ENCODE data around the gene NUDCD3. TPM values are rescaled to one million over a fixed set of nuclear protein-coding genes. Genes with fewer than 3 reads are reported as not detected.

NUDCD3 gene
- total RNA-seq, 1 donor, result 22.6 TPM

DNA sequence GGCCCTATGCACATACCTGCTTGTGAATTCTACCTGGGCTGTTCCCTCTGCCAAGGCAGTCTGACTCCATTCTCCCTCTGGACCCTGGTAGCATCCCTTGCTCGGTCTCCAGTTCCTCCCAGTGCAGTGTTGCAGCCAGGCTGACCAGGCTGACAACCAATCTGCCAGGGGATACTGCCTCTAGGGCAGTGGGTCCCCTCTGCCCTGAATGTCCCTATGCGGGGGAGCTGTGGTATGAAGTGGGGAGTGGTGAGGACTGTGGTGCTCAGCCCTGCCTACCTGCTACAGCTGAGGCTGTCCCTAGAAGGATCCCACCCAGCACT lies 117.1 kb downstream of the NUDCD3 start:
- Histone ChIP-seq H3K9me3 (ENCODE audit: low read depth, low read length) (no peaks in the 10 kb centered on the region), H3K27me3 (ENCODE audit: insufficient read depth, low read length) (peaks cover 24% of the 10 kb centered on the region), H3K4me3 (ENCODE audit: low read length) (no peak overlapping the region), H3K4me1 (ENCODE audit: insufficient read depth, low read length) (peaks cover 3% of the 10 kb centered on the region)

DNA sequence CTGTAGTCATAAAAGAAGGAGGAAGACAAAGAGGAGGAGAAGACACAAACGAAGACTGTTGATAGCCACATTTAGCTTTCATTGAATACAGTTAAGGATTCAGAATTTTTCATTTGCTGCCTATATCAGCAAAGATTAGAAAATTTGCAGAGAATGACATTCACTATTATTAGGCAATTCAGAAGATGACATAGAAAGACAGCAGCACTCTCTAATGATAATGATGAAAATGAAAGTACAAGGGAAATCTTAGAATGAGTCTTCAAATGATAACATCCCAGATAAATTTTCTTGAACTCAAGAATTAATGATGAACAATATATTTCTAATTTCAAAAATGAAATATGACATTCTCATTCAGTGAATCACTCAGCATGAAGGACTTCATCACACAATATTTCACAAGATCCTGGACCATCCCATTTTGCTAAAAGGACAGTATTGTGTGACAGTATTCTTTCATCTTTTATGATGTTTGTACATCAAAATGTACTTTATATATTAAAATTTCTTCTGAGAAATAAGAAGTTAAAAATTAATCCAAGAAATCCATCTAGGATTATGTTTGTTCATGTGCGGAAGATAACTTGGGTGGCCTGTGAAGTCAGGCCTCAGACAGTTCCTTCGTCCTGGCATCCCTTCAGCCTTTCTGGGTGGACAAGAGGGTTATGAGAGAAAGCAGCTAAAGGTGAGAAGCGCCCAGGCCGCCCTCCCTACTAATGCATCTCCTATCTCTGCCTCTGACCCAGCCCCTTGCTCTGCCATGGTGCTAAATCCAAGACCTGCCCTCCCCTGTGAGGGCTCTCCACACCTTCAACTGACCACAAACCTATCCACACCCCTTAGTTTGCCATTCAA lies 117.7 kb downstream of the NUDCD3 start:
- Histone ChIP-seq H3K4me1 (ENCODE audit: insufficient read depth, low read length) (no peaks in the 10 kb centered on the region), H3K4me3 (ENCODE audit: low read length) (no peak overlapping the region), H3K27me3 (ENCODE audit: insufficient read depth, low read length) (peaks cover 26% of the 10 kb centered on the region), H3K9me3 (ENCODE audit: low read depth, low read length) (no peaks in the 10 kb centered on the region)

DNA sequence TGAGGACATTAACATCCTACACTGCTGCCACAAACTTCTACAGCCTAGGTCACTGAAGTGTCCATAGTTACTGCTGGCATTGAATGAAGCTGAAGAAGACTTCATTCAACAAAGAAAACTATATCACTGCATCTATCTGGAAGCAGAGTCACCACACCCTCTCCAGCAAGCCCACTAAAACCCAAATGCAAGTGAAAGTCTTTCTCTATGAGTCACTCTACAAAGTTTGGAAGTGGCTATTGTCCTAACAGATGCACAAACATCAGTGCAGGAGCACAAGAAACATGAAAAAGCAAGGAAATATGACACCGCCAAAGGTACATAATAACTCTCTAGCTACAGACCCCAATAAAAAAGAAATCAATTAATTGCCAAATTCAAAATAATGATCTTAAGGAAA lies 121.6 kb downstream of the NUDCD3 start:
- Histone ChIP-seq H3K4me1 (ENCODE audit: insufficient read depth, low read length) (no peaks in the 10 kb centered on the region), H3K27me3 (ENCODE audit: insufficient read depth, low read length) (peaks cover 33% of the 10 kb centered on the region), H3K9me3 (ENCODE audit: low read depth, low read length) (no peaks in the 10 kb centered on the region), H3K4me3 (ENCODE audit: low read length) (no peak overlapping the region)

DNA sequence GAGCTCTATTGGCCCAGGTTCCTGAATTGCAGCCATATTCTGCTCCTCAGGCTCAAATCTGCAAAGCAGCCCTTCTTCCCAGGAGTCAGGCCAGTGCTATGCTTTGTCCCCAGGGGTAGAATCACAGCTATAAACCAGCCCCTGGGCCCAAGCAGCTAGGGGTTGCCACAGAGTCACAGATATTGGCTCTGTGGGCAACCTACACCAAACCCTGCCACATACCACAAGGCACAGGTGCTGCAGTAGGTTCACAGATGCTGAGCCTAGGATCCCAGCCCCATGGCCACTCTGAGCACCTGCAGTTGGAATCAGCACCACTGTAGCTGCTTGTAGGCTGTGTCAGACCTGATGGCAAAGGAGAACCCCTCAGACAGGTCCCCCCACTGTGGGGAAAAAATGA lies 122.0 kb downstream of the NUDCD3 start:
- no peaks in the 10 kb centered on the region for H3K4me1 ChIP-seq (ENCODE audit: insufficient read depth, low read length)
- H3K27me3 ChIP-seq (ENCODE audit: insufficient read depth, low read length), result peaks cover 33% of the 10 kb centered on the region
- no peaks in the 10 kb centered on the region for H3K9me3 ChIP-seq (ENCODE audit: low read depth, low read length)
- H3K4me3 ChIP-seq (ENCODE audit: low read length), result no peak overlapping the region

DNA sequence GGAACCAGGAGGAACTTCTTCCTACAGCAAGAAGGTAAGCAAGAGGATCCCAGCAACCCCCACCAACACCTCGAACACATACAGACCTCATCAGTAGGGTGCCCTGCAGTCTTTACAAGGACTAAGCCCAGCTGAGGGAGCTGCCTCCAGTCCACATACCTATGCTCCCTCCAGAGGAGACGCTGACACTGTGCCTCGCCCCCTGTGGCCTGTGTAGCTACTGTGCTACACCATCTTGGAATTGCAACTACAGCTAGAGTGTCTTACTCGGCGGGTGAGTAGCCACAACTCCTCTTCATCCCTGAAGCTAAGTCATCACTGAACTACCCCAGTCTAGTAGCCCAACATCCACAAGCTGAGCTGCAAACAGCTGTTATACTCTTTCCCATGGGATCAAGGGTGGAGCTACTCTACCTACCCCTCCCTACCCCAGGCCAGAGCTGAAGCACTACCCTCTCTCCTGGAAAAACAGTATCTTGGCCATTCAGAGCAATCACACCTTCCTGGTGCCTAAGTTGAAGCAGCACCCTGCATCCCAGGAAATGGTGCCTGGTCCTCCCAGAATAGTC lies 122.9 kb downstream of the NUDCD3 start:
- Histone ChIP-seq H3K27me3 (ENCODE audit: insufficient read depth, low read length) (peaks cover 33% of the 10 kb centered on the region), H3K4me1 (ENCODE audit: insufficient read depth, low read length) (no peaks in the 10 kb centered on the region), H3K4me3 (ENCODE audit: low read length) (no peak overlapping the region), H3K9me3 (ENCODE audit: low read depth, low read length) (no peaks in the 10 kb centered on the region)

DNA sequence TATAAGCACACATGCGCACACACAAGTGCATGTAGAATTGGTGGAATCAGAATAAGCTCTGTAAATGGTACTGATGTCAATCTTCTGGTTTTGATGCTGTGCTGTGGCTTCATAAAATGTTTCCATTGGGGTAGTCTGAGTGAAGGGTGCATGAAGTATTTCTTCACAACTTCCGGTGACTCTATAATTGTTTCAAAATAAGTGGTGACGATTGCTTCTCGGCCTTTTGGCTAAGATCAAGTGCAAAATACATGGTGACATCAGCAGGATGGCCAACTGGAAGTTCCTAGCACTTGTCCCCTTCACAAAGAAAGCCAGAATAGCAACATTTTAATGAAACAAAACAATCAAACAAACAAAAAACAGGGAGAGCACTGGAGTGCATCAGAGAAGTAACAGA lies 123.5 kb downstream of the NUDCD3 start:
- peaks cover 33% of the 10 kb centered on the region for H3K27me3 ChIP-seq (ENCODE audit: insufficient read depth, low read length)
- H3K4me3 ChIP-seq (ENCODE audit: low read length), result no peak overlapping the region
- H3K9me3 ChIP-seq (ENCODE audit: low read depth, low read length), result no peaks in the 10 kb centered on the region
- H3K4me1 ChIP-seq (ENCODE audit: insufficient read depth, low read length), result no peaks in the 10 kb centered on the region

DNA sequence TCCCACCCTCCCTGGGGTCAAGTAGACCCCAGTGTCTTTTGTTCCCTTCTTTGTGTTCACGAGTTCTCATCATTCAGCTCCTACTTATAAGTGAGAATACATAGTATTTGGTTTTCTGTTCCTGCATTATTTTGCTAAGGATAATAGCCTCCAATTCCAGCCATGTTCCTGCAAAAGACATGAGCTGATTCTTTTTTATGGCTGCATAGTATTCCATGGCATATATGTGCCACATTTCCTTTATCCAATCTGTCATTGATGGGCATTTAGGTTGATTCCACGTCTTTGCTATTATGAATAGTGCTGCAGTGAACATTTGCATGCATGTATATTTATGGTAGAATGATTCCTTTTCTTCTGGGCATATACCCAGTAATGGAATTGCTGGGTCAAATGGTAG lies 136.8 kb downstream of the NUDCD3 start:
- no peaks in the 10 kb centered on the region for H3K4me1 ChIP-seq (ENCODE audit: insufficient read depth, low read length)
- no peaks in the 10 kb centered on the region for H3K9me3 ChIP-seq (ENCODE audit: low read depth, low read length)
- H3K27me3 ChIP-seq (ENCODE audit: insufficient read depth, low read length), result peaks cover 4% of the 10 kb centered on the region
- H3K4me3 ChIP-seq (ENCODE audit: low read length), result no peak overlapping the region

DNA sequence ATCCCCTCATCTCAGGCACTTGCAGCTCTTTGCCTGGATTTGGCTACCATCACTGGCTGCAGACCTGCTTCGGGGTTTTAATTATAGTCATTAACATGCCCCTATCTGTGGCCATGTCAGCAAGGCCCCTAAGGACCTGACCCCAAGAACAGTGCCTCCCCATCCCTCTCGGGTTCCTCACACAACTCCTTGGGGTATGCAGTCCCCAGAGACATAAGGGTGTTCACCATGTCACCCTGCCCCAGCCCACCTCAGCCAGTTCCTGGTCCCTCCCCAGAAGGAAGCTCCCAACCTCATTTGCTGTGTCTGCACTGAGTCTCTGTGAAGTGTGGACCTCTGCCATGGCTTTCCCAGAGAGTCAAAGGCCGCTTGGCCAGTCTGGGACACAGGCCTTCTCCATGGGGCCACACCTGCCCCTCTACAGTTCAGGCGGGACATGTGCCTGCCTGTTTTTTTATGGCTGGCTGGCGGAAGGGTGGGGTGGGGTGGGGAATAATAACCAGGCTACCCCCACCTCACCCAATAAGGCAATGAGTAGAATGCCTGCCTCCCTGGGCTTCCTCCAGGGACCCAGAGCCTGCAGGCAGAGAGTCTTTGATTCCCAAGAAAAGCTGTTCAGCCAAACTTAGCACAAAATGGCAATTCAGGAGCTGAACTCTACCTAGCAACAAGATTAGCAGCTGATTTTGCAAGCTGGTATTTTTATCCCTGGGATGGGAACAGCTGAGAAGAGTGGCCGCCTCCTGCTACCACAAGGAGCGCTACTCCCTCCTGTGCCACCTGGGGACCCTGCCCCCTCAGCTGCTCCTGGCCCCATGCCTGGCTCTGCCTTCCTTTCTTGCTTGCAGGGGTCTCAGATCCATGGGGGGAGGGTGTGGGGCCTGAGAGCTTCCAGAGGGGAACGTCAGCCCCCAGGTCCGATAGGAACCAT lies 141.3 kb downstream of the NUDCD3 start:
- H3K9me3 ChIP-seq (ENCODE audit: low read depth, low read length), result no peaks in the 10 kb centered on the region
- H3K4me3 ChIP-seq (ENCODE audit: low read length), result no peak overlapping the region
- peaks cover 8% of the 10 kb centered on the region for H3K27me3 ChIP-seq (ENCODE audit: insufficient read depth, low read length)
- H3K4me1 ChIP-seq (ENCODE audit: insufficient read depth, low read length), result no peaks in the 10 kb centered on the region

DNA sequence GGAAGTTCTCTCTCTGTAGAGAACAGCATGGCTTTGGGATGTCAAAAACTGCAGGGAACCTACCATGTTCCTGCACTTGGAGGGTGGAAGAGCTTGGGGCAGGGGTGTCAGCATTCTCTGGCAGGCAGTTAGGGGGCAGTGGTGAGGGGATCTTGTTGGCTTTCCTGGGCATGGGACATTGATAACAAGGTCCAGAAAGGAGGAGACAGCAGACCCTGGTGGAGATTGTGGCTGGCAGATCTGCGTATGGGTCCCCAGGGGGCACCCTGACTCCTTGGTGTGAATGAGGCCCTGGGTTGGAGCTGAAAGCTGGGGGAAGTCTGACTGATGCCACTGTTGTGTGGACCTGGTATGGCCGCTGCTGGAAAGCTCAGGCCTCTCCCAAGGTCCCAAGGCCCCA lies 142.2 kb downstream of the NUDCD3 start:
- no peaks in the 10 kb centered on the region for H3K4me1 ChIP-seq (ENCODE audit: insufficient read depth, low read length)
- H3K27me3 ChIP-seq (ENCODE audit: insufficient read depth, low read length), result peaks cover 8% of the 10 kb centered on the region
- no peaks in the 10 kb centered on the region for H3K9me3 ChIP-seq (ENCODE audit: low read depth, low read length)
- H3K4me3 ChIP-seq (ENCODE audit: low read length), result no peak overlapping the region

DNA sequence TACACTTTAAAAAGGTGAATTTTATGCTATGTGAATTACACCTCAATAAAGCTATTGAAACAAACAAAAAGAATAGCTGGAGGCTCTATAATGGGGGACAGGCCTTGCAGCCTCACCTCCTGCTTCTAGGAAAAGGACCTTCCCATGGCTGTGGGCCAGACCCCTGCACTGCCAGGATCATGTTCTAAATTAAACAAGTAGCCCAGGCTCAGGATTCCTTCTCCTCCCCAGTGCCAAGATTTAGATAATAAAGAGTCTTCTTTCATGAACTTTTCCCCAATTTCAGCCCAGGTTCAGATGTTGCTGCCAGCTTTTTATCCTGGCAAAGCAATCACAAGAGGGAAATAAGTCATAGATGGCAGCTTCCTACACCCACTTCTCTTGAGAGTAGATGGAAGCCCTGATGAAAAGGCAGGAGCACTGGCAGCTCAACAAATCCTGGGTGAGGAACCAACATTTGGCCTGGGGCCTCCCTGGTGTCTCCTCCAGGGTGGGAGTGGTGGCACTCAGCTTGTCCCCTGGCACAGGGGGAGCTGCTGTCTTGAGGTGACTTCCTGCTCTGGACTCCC lies 142.8 kb downstream of the NUDCD3 start:
- Histone ChIP-seq H3K4me1 (ENCODE audit: insufficient read depth, low read length) (no peaks in the 10 kb centered on the region), H3K9me3 (ENCODE audit: low read depth, low read length) (no peaks in the 10 kb centered on the region), H3K4me3 (ENCODE audit: low read length) (no peak overlapping the region), H3K27me3 (ENCODE audit: insufficient read depth, low read length) (peaks cover 8% of the 10 kb centered on the region)

DNA sequence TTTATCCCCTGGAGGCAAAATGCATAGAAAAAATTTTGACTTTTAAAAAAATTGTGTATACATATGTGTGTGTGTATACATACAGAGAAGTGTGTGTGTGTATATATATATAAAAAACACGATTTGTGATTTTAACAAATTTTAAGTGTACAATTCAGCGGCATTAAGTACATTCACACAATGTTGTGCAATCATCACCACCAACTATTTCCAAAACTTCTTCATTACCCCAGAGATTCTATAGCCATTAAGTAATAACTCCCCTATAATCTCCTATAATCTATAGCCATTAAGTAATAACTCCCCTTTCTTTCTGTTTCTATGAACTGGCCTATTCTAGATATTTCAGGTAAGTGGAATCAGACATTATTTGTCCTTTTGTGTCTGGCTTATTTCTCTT lies 144.4 kb downstream of the NUDCD3 start:
- Histone ChIP-seq H3K9me3 (ENCODE audit: low read depth, low read length) (no peaks in the 10 kb centered on the region), H3K27me3 (ENCODE audit: insufficient read depth, low read length) (peaks cover 8% of the 10 kb centered on the region), H3K4me1 (ENCODE audit: insufficient read depth, low read length) (no peaks in the 10 kb centered on the region), H3K4me3 (ENCODE audit: low read length) (no peak overlapping the region)

DNA sequence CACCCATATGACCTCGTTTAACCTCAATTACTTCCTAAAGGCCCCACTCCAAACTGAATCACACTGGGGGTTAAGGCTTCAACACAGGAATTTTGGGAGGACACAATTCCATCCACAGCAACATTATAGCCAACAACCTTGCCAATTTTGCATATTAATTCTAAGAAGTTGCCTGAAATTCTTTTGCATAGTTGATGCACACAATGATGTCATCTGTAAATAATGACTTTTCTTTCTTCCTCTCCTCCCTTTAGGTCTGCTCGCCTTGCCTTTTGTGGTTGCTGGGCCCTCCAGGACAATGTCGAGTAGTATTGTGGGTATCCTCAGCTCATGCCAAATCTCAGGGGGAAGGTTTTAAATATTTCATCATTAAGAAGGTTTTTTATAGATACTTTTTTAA lies 149.1 kb downstream of the NUDCD3 start:
- Histone ChIP-seq H3K4me1 (ENCODE audit: insufficient read depth, low read length) (peaks cover 3% of the 10 kb centered on the region), H3K4me3 (ENCODE audit: low read length) (no peak overlapping the region), H3K27me3 (ENCODE audit: insufficient read depth, low read length) (peaks cover 8% of the 10 kb centered on the region), H3K9me3 (ENCODE audit: low read depth, low read length) (peaks cover 7% of the 10 kb centered on the region)

DNA sequence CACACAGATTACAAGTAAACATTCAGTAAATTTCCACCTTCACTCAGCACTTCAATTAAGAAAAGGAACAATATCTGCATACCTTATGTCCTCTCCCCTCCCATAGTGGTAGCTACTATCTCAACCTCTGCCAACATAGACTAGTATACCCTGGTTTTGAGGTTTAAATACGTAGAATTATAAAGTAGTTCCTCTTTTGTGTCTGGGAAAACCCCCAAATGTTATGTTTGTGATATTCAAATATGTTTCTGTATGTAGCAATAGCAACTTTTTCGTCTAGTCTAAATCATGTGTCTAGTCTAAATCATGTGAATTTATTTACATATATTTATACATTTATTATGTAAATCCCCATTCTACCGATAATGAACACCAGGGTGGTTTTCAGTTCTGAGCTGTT lies 151.9 kb downstream of the NUDCD3 start:
- no peak overlapping the region for H3K4me3 ChIP-seq (ENCODE audit: low read length)
- H3K27me3 ChIP-seq (ENCODE audit: insufficient read depth, low read length), result no peaks in the 10 kb centered on the region
- H3K9me3 ChIP-seq (ENCODE audit: low read depth, low read length), result peaks cover 7% of the 10 kb centered on the region
- H3K4me1 ChIP-seq (ENCODE audit: insufficient read depth, low read length), result peaks cover 3% of the 10 kb centered on the region

DNA sequence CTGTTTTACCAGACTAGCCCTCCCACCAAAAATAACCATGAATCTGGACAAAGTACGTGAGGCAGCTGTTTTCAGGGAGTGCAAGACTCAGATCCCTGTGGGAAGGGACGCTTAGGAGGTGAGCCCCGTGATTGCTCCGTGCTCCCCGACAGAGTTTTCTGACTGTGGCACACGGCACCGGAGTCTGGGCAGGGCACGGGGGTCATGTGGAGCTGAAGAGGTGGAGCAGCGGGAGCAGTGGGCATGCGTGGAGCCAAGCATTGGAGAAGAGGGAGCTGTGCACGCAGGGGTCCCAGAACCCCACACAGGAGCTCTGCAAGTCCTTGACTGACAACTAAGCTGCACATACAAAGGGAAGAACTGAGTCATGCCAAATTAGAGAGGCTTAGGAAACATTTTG lies 154.0 kb downstream of the NUDCD3 start:
- Histone ChIP-seq H3K9me3 (ENCODE audit: low read depth, low read length) (peaks cover 7% of the 10 kb centered on the region), H3K4me3 (ENCODE audit: low read length) (no peak overlapping the region)

DNA sequence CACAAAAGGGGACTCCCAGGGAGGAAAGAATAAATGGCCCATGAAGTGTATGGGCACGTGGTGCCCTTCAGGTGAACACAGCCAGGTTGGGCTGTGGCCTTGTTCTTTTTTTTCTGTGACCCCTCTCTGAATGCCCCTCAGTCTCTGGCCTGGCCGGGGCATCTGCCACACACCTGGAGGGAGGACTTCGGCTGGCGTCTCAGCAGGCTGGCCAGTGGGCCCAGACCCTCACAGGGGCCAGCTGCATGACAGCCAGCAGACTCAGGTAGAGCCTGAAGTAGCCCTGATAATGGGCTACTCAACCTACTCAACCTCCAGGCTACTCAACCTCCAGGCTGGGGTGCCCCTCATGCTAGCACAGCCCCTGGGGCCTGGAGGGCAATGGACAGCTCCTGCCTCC lies 155.3 kb downstream of the NUDCD3 start:
- Histone ChIP-seq H3K4me1 (ENCODE audit: insufficient read depth, low read length) (peaks cover 3% of the 10 kb centered on the region), H3K9me3 (ENCODE audit: low read depth, low read length) (peaks cover 7% of the 10 kb centered on the region), H3K4me3 (ENCODE audit: low read length) (no peak overlapping the region), H3K27me3 (ENCODE audit: insufficient read depth, low read length) (no peaks in the 10 kb centered on the region)

More for the DNA sequence above, 154.0 kb downstream of the NUDCD3 start:
- Histone ChIP-seq H3K27me3 (ENCODE audit: insufficient read depth, low read length) (no peaks in the 10 kb centered on the region), H3K4me1 (ENCODE audit: insufficient read depth, low read length) (peaks cover 3% of the 10 kb centered on the region)

Measured in mononuclear cell (primary cell).